Prostate gland (tissue), 2 donors: ENCODE measurements around the gene RAB28. TPM values are rescaled to one million over a fixed set of nuclear protein-coding genes. Genes with fewer than 3 reads are reported as not detected.

Experiments used
- DNase-seq: peaks from one replicate; pipeline ENCODE4 v3.0.0-alpha.2; 2019; ENCODE audit warnings: low spot score
- H3K27ac ChIP-seq, 2 donors: fragments of 200-600 bp; sonication (generic); 2 replicates each; pipeline ENCODE4 v1.5.1; 2017 to 2019
- H3K27me3 ChIP-seq: fragments of 200-600 bp; sonication (generic); replicated peaks from 2 replicates; pipeline ENCODE4 v1.5.1; 2019; ENCODE audit not compliant: insufficient read depth
- H3K36me3 ChIP-seq, 2 donors: fragments of 200-600 bp; sonication (generic); 1 replicate in 1 of 2; 2 replicates in 1 of 2; pipeline versions ENCODE4 v1.5.1 to v1.8.1; 2017 to 2019
- H3K4me1 ChIP-seq: fragments of 200-600 bp; sonication (generic); replicated peaks from 2 replicates; pipeline ENCODE4 v1.5.1; 2019
- H3K4me3 ChIP-seq, 2 donors: fragments of 200-600 bp; sonication (generic); 2 replicates each; pipeline ENCODE4 v1.5.1; 2017 to 2019
- H3K9me3 ChIP-seq: fragments of 200-600 bp; sonication (generic); 2 replicates; pipeline ENCODE4 v1.5.1; 2017
- POLR2A ChIP-seq: fragments of 450-650 bp; IDR thresholded peaks from one replicate; pipeline ENCODE4 v1.6.1; 2016; ENCODE audit warnings: antibody characterized with exemption, mild to moderate bottlenecking
- POLR2AphosphoS5 ChIP-seq: sonication (generic); formaldehyde crosslinking; IDR thresholded peaks from one replicate; pipeline ENCODE4 v1.6.1; 2017; ENCODE audit warnings: antibody characterized with exemption
- WGBS: methylation state at CpG from one replicate; pipeline ENCODE4 v1.1.5; 2018; 5-methylcytosine and 5-hydroxymethylcytosine counted together
- intact Hi-C: fragments of 100-400 bp; cut with DNase I; formaldehyde crosslinking; loops from one replicate; pipeline ENCODE4 v1.14.2; 2022
- total RNA-seq, 2 donors: library from RNA; depleted of rRNA; stranded (reverse); fragments of >200 nt; gene quantifications; one replicate each; pipeline ENCODE4 v1.1.0, GENCODE V29; 2016
- TF ChIP-seq, protein P1 (sequence below), 4 experiments: fragments of 200-600 bp in 2 of 4; fragments of 450-650 bp in 2 of 4; sonication (generic) in 2 of 4; IDR thresholded peaks; 1 replicate in 3 of 4; 2 replicates in 1 of 4; pipeline ENCODE4 v1.5.1; 2016 to 2019; ENCODE audit warnings: antibody characterized with exemption in 4 of 4, mild to moderate bottlenecking in 2 of 4, moderate library complexity in 2 of 4

Gene RAB28
- total RNA-seq, 2 donors from 2014 or later = 19.7 to 21.4 TPM

DNA sequence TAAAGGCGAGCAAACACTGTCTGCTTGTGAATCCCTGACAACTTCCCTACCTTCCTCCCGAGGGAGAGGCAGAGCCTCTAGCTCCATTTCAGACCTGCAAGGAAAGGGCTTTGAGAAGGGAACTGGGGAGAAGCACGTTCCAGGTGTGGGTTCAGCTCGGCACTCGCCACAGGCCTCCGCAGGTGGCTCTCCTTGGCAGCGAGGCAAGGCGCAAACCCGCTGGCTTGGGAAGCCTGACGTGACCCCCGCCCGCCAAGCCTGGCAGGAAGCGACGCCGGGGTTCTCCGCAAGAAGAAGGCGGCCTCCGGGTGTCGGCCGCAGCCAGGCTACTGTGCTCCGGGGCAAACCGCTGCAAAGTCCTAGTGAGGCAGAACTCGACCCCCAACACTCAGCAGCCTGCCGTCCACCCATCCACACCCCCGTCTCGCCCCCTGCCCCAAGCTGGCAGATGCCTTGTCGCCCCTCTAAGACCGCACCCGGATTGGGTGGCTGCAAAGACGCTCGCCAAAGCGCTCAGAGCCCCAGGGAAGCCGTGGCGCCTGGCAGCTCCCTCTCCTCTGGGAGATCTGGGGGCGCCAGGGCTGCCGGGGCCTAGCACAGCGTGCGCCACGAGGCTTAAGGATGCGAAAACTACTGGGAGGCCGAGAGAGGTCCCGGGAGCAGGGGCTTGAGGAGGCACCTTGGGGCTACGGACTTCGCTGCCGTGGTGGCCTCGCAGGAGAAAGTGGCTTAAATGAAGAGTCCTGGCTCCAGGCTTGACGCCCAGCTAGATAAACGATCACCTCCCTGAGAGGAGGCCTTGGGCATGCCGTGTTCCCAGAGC, 38.4 kb upstream of the RAB28 start:
- no peak overlapping the region for H3K4me3 ChIP-seq
- intact Hi-C loops = no loop called here
- WGBS = 6% methylated on average over 36 of the region's 49 CpGs
- no peak overlapping the region for H3K27ac ChIP-seq
- peaks cover 34% of the 10 kb centered on the region for H3K27me3 ChIP-seq
- TF ChIP-seq, protein P1, sequence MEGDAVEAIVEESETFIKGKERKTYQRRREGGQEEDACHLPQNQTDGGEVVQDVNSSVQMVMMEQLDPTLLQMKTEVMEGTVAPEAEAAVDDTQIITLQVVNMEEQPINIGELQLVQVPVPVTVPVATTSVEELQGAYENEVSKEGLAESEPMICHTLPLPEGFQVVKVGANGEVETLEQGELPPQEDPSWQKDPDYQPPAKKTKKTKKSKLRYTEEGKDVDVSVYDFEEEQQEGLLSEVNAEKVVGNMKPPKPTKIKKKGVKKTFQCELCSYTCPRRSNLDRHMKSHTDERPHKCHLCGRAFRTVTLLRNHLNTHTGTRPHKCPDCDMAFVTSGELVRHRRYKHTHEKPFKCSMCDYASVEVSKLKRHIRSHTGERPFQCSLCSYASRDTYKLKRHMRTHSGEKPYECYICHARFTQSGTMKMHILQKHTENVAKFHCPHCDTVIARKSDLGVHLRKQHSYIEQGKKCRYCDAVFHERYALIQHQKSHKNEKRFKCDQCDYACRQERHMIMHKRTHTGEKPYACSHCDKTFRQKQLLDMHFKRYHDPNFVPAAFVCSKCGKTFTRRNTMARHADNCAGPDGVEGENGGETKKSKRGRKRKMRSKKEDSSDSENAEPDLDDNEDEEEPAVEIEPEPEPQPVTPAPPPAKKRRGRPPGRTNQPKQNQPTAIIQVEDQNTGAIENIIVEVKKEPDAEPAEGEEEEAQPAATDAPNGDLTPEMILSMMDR (IDR thresholded peaks at IDR 0.05) = no peak
- no peak for TF ChIP-seq POLR2AphosphoS5
- no peak for TF ChIP-seq POLR2A
- no peaks in the 10 kb centered on the region for H3K9me3 ChIP-seq
- no peak for DNase-seq
- H3K36me3 ChIP-seq = no peaks in the 10 kb centered on the region
- no peaks in the 10 kb centered on the region for H3K4me1 ChIP-seq

DNA sequence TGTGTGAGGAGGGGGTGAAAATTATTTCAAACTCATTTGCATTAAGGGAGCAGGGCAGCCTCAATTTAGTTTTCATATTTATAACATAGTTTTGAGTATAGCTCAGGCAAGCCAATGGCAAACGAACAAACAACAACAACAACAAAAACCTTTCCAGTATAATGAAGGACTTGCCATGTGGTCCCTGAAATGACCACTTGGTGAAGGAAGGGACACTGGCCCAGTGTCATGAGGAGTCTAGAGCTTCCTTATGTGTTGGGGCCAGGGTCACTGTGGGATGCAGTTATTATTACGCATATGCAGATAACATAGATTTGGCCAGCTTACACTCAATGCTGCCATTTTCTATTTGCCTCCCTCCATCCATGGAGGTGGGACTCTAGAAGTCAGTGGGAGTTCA, 36.9 kb upstream of the RAB28 start:
- intact Hi-C loops = no loop called here
- TF ChIP-seq POLR2A (no peak), POLR2AphosphoS5 (no peak)
- TF ChIP-seq, protein P1 (IDR thresholded peaks at IDR 0.05) = no peak
- H3K9me3 ChIP-seq = no peaks in the 10 kb centered on the region
- H3K27ac ChIP-seq = no peak overlapping the region
- no peaks in the 10 kb centered on the region for H3K4me1 ChIP-seq
- no peak for DNase-seq
- no peak overlapping the region for H3K4me3 ChIP-seq
- peaks cover 29% of the 10 kb centered on the region for H3K27me3 ChIP-seq
- WGBS = 68% methylated on average over 2 of the region's 2 CpGs
- no peaks in the 10 kb centered on the region for H3K36me3 ChIP-seq

DNA sequence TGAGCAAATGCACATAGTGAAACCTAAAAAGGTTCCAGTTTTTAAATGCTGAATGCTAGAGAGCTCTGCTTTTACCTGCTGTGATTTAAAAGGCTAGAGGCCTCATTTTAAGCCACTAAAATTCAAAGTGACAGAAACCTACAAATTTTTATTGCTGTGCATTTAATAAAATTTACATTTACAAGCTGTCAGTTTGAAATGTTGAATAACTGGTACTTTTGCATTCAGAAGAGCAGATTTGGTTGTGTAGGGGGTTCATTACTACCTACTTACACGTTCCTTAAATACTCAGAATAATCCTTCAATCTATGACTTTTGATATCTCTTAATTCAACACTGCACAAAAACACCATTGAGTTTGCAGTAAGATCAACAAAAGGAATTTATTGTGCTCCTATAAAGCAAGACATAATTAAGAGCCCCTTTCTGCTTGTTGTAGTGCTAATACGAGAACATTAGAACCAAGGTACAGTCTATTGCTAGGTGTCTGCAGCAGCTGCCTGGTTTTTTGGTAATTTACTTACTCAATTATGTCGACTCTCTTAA, 32.2 kb upstream of the RAB28 start:
- DNase-seq = no peak
- no peak for TF ChIP-seq POLR2AphosphoS5
- TF ChIP-seq, protein P1 (IDR thresholded peaks at IDR 0.05) = no peak
- TF ChIP-seq POLR2A = no peak

DNA sequence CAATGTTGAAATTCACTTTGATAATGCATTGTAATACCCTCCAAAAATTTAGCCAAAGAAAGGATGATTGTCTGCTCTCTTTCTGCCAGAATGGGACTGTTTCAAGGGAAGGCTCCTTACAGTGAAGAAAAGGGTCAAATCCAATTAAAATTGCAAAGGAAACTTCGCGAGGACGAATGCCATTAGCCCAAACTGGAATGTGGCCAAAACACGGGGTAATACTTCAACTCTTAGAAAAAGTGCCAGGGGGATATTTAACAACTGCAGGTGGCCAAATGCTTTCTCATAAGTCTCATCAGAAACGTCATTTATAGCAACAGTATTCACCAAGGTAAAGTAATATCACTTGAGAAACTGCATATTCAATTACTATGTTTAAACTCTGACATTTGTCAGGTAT, 31.1 kb upstream of the RAB28 start:
- no peaks in the 10 kb centered on the region for H3K9me3 ChIP-seq
- H3K4me1 ChIP-seq = no peaks in the 10 kb centered on the region
- no peaks in the 10 kb centered on the region for H3K36me3 ChIP-seq
- WGBS = 9% methylated on average over 5 of the region's 5 CpGs
- DNase-seq = no peak
- no peak overlapping the region for H3K27ac ChIP-seq
- no peak for TF ChIP-seq POLR2AphosphoS5
- no peak for TF ChIP-seq POLR2A
- TF ChIP-seq, protein P1 (IDR thresholded peaks at IDR 0.05) = no peak
- no peaks in the 10 kb centered on the region for H3K27me3 ChIP-seq
- H3K4me3 ChIP-seq = no peak overlapping the region
- intact Hi-C loops = no loop called here

More for the DNA sequence above, 32.2 kb upstream of the RAB28 start:
- Histone ChIP-seq H3K36me3 (no peaks in the 10 kb centered on the region), H3K9me3 (no peaks in the 10 kb centered on the region), H3K27ac (no peak overlapping the region), H3K27me3 (no peaks in the 10 kb centered on the region), H3K4me3 (no peak overlapping the region), H3K4me1 (no peaks in the 10 kb centered on the region)
- WGBS = 46% methylated on average over 3 of the region's 3 CpGs
- intact Hi-C loops = no loop called here

DNA sequence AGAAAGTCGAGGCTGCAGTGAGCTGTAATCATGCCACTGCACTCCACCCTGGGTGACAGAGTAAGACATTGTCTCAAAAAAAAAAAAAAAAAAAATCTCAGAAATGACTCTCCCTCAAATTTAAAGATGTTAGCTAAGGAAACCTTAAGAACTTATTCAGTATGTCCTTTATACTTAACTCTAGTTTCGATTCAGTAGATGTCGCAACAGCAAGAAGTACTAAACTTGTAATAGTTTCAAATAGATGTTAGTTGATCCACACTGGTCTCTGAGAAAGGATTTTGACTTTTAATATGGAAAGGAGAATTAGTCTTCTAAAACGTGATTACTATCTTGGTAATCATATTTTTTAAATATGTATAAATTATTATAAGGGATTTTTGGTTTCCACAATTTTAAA, 30.6 kb upstream of the RAB28 start:
- Histone ChIP-seq H3K4me3 (no peak overlapping the region), H3K9me3 (no peaks in the 10 kb centered on the region), H3K36me3 (no peaks in the 10 kb centered on the region), H3K27ac (no peak overlapping the region), H3K4me1 (no peaks in the 10 kb centered on the region), H3K27me3 (no peaks in the 10 kb centered on the region)
- DNase-seq = no peak
- 81% methylated on average over 4 of the region's 4 CpGs for WGBS
- intact Hi-C loops = no loop called here
- TF ChIP-seq POLR2A (no peak), POLR2AphosphoS5 (no peak)
- TF ChIP-seq, protein P1 (IDR thresholded peaks at IDR 0.05) = no peak
